K562 (cell line): Measurements from ENCODE around the gene FAAH.

ENCODE experiments used
- ATF3 ChIP-seq, 2 experiments: fragments of 450-650 bp in 1 of 2; sonication (generic) in 1 of 2; formaldehyde crosslinking in 1 of 2; IDR thresholded peaks in 1 of 2; conservative IDR thresholded peaks in 1 of 2; 2 replicates each; pipeline versions ENCODE4 v1.6.1 to v1.8.1; 2016 to 2023; ENCODE audit warnings: mild to moderate bottlenecking in 2 of 2, moderate library complexity in 2 of 2, inconsistent platforms in 1 of 2, missing genetic modification reagents in 1 of 2
- FOXJ3 ChIP-seq: sonication (generic); formaldehyde crosslinking; IDR thresholded peaks from 2 replicates; pipeline ENCODE4 v1.4.0; 2020; ENCODE audit warnings: mild to moderate bottlenecking, missing genetic modification reagents
- HMGXB4 ChIP-seq: sonication (generic); formaldehyde crosslinking; IDR thresholded peaks from 2 replicates; pipeline ENCODE4 v1.8.1; 2023; ENCODE audit warnings: mild to moderate bottlenecking, missing genetic modification reagents
- NR1H2 ChIP-seq: sonication (generic); formaldehyde crosslinking; IDR thresholded peaks from 2 replicates; pipeline ENCODE4 v1.4.0; 2020; ENCODE audit warnings: mild to moderate bottlenecking, missing genetic modification reagents
- ZNF408 ChIP-seq: fragments of 250-450 bp; sonication (Bioruptor Pico); IDR thresholded peaks from 2 replicates; pipeline ENCODE4 v1.4.0; 2020; ENCODE audit warnings: low read depth, mild to moderate bottlenecking, moderate library complexity

GRCh38 chr1:46444466-46444865, 50.3 kb downstream of the FAAH start:
- TF ChIP-seq ZNF408 (CRISPR knock-in tag) (no peak), ATF3 (IDR thresholded peaks at IDR 0.05) (no peak), ATF3 (CRISPR knock-in tag; conservative IDR thresholded peaks at IDR 0.05) (no peak), FOXJ3 (CRISPR knock-in tag) (no peak), HMGXB4 (CRISPR knock-in tag) (no peak), NR1H2 (CRISPR knock-in tag) (no peak)
